ENCODE results near the gene TRMT44. TPM values are rescaled to one million over a fixed set of nuclear protein-coding genes. Genes with fewer than 3 reads are reported as not detected.
"Not testable (repeated sequence)": the region's sequence is repeated elsewhere in the genome, so short reads cannot be mapped to it uniquely, and the experiment has no call there.

The TRMT44 gene
- total and polyA plus RNA-seq, 4 experiments from 2014 or later, result 4.3 to 33.0 (median 20.6) TPM

DNA sequence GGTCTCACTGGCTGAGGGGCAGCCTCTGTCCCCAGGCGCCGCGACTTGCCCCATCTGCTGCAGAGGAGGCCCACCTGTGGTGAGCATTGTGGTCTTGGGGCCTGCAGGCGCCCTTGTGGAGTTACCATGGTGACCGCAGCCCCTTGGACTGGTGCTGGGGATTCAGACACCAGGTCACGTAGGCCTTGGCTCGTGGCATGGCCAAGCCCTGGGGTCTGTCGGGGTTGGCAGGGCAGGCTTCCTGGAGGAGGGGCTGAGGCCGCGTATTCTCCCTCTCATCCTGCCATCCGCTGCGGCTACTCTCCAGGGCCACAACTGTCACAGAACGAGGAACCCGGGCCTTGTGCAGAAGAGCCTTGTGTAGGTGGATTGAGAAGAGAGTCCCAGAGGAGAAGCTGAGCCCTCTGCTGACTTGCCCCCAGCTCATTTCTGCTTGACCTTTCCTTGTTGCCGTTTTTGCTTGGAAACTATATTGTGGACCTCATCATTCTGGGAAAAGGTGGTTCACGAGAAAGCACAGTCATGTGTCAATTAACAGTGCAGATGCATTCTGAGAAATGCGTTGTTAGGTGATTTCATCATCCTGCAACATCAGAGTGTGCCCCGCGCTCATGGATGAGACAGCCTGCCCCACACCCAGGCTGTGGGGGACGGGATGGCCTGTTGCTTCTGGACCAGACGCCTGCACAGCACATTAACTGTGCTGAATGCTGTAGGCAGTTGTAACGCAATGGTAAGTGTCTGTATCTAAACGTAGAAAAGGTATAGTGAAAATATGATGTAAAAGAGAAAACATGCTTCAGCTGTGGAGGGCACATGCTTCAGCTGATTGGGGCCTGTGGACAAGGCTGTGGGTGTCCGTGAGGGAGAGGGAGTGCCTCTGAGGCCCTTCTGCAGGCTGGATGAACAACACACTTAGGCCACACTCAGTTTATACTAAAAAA is 38.5 kb downstream of the TRMT44 start:
- DNase-seq, result no peak
- intact Hi-C loops (cut with micrococcal nuclease), result no loop called here
- no peaks in the 10 kb centered on the region for H3K4me1 ChIP-seq (ENCODE audit: insufficient read depth, low read length)

GRCh38 chr4:8480221-8480620 is 39.6 kb downstream of the TRMT44 start:
- intact Hi-C loops (cut with micrococcal nuclease), result no loop called here
- H3K36me3 ChIP-seq (ENCODE audit: insufficient read depth, low read length), result no peaks in the 10 kb centered on the region
- ChIA-PET CTCF (ENCODE audit: partially characterized antibody) (interaction anchor here (1.1 kb wide), 1 partner anchor 304 kb away, joined by 4 read pairs; no protein-coding TSS in a partner anchor), POLR2A (ENCODE audit: partially characterized antibody) (no interaction called here)
- Mint-ChIP-seq H3K27ac (no peak overlapping the region), H3K27me3 (no peaks in the 10 kb centered on the region), H3K9me3 (no peaks in the 10 kb centered on the region), H3K4me1 (peaks cover 0 to 1% (median 0%) of the 10 kb centered on the region in 4 donors), H3K4me3 (no peak overlapping the region), H3K36me3 (peaks cover 17 to 21% of the 10 kb centered on the region in 2 donors)
- H3K4me3 ChIP-seq (ENCODE audit: low read length in 2 of 2), result no peak overlapping the region
- H3K27ac ChIP-seq (ENCODE audit: low read depth, low read length), result no peak overlapping the region
- no peaks in the 10 kb centered on the region for H3K27me3 ChIP-seq (ENCODE audit: insufficient read depth, low read length)
- no peaks in the 10 kb centered on the region for H3K4me1 ChIP-seq (ENCODE audit: insufficient read depth, low read length)
- no peaks in the 10 kb centered on the region for H3K9me3 ChIP-seq (ENCODE audit: control insufficient read depth in 1 of 2, low read length in 2 of 2)
- DNase-seq, result no peak

More for the DNA sequence above, 38.5 kb downstream of the TRMT44 start:
- H3K9me3 ChIP-seq (ENCODE audit: control insufficient read depth in 1 of 2, low read length in 2 of 2), result no peaks in the 10 kb centered on the region
- CTCF ChIA-PET (ENCODE audit: partially characterized antibody), result no interaction called here
- Mint-ChIP-seq H3K9me3 (no peaks in the 10 kb centered on the region), H3K4me3 (no peak overlapping the region), H3K4me1 (peaks cover 0 to 1% (median 0%) of the 10 kb centered on the region in 4 donors), H3K27ac (peak overlapping the region in 1 of 7 donors; percentile 72), H3K36me3 (peaks cover 17 to 21% of the 10 kb centered on the region in 2 donors), H3K27me3 (no peaks in the 10 kb centered on the region)
- H3K36me3 ChIP-seq (ENCODE audit: insufficient read depth, low read length), result no peaks in the 10 kb centered on the region
- POLR2A ChIA-PET (ENCODE audit: partially characterized antibody), result no interaction called here
- no peaks in the 10 kb centered on the region for H3K27me3 ChIP-seq (ENCODE audit: insufficient read depth, low read length)
- H3K4me3 ChIP-seq (ENCODE audit: low read length in 2 of 2), result no peak overlapping the region
- H3K27ac ChIP-seq (ENCODE audit: low read depth, low read length), result no peak overlapping the region

GRCh38 chr4:8486643-8487042 is 46.1 kb downstream of the TRMT44 start:
- H3K4me3 Mint-ChIP-seq; H3K9me3 ChIP-seq (ENCODE audit: control insufficient read depth in 1 of 2, low read length in 2 of 2); H3K27me3 Mint-ChIP-seq; H3K36me3 Mint-ChIP-seq; DNase-seq; intact Hi-C loops (cut with micrococcal nuclease); H3K27me3 ChIP-seq (ENCODE audit: insufficient read depth, low read length); POLR2A ChIA-PET (ENCODE audit: partially characterized antibody); H3K27ac ChIP-seq (ENCODE audit: low read depth, low read length); H3K4me3 ChIP-seq (ENCODE audit: low read length in 2 of 2); H3K4me1 Mint-ChIP-seq; CTCF ChIA-PET (ENCODE audit: partially characterized antibody); H3K36me3 ChIP-seq (ENCODE audit: insufficient read depth, low read length); H3K9me3 Mint-ChIP-seq; H3K4me1 ChIP-seq (ENCODE audit: insufficient read depth, low read length): not testable (repeated sequence)
- H3K27ac Mint-ChIP-seq, result peak overlapping the region in 1 of 7 donors; percentile 25

DNA sequence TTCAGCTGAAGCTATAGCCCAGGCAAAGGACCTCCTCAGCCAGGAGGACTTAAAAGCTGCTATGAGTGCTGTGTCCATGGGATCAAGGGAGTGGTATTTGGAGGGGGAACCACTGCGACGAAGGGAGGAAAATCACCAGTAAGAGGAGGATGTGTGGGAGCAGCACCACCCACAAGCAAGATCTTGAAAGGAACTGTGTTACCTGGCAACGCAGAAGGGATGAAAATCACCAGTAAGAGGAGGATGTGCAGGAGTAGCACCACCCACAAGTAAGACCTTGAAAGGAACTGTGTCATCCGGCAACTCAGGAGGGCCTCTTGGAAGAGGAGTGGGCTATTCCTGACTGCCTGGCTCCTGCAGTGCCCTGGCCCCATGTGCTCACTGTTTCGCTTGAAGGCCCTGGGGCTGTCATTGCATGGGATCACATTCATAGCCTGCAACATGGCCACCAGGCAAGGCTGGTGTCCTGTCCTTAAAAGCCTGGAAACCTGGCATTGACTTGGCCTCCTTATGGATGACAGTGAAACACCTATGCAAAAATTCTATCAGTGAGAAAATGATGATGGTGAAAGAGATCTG is 48.3 kb downstream of the TRMT44 start:
- Mint-ChIP-seq H3K9me3 (peaks cover 0 to 1% (median 0%) of the 10 kb centered on the region in 8 donors), H3K4me1 (no peaks in the 10 kb centered on the region), H3K27ac (no peak overlapping the region), H3K27me3 (no peaks in the 10 kb centered on the region), H3K36me3 (peaks cover 2 to 9% of the 10 kb centered on the region in 2 donors), H3K4me3 (no peak overlapping the region)
- intact Hi-C loops (cut with micrococcal nuclease), result no loop called here
- no peaks in the 10 kb centered on the region for H3K4me1 ChIP-seq (ENCODE audit: insufficient read depth, low read length)
- no peaks in the 10 kb centered on the region for H3K9me3 ChIP-seq (ENCODE audit: control insufficient read depth in 1 of 2, low read length in 2 of 2)
- H3K27ac ChIP-seq (ENCODE audit: low read depth, low read length), result no peak overlapping the region
- no peaks in the 10 kb centered on the region for H3K36me3 ChIP-seq (ENCODE audit: insufficient read depth, low read length)
- no peak for DNase-seq
- no peak overlapping the region for H3K4me3 ChIP-seq (ENCODE audit: low read length in 2 of 2)
- no peaks in the 10 kb centered on the region for H3K27me3 ChIP-seq (ENCODE audit: insufficient read depth, low read length)
- POLR2A ChIA-PET (ENCODE audit: partially characterized antibody), result no interaction called here
- CTCF ChIA-PET (ENCODE audit: partially characterized antibody), result no interaction called here

DNA sequence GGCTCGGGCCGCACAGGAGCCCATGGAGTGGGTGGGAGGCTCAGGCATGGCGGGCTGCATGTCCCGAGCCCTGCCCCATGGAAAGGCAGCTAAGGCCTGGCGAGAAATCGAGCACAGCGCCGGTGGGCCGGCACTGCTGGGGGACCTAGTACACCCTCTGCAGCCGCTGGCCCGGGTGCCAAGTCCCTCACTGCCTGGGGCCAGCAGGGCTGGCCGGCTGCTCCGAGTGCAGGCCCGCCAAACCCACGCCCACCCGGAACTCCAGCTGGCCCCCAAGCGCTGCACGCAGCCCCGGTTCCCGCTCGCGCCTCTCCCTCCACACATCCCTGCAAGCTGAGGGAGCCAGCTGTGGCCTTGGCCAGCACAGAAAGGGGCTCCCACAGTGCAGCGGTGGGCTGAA is 50.9 kb downstream of the TRMT44 start:
- H3K4me1 Mint-ChIP-seq; H3K36me3 ChIP-seq (ENCODE audit: insufficient read depth, low read length); POLR2A ChIA-PET (ENCODE audit: partially characterized antibody); DNase-seq; H3K9me3 ChIP-seq (ENCODE audit: control insufficient read depth in 1 of 2, low read length in 2 of 2); H3K27me3 Mint-ChIP-seq; intact Hi-C loops (cut with micrococcal nuclease); H3K9me3 Mint-ChIP-seq; H3K4me3 ChIP-seq (ENCODE audit: low read length in 2 of 2); H3K4me3 Mint-ChIP-seq; H3K27ac Mint-ChIP-seq; H3K27me3 ChIP-seq (ENCODE audit: insufficient read depth, low read length); H3K4me1 ChIP-seq (ENCODE audit: insufficient read depth, low read length); CTCF ChIA-PET (ENCODE audit: partially characterized antibody); H3K27ac ChIP-seq (ENCODE audit: low read depth, low read length): not testable (repeated sequence)
- H3K36me3 Mint-ChIP-seq, result peaks cover 2 to 18% of the 10 kb centered on the region in 2 donors

DNA sequence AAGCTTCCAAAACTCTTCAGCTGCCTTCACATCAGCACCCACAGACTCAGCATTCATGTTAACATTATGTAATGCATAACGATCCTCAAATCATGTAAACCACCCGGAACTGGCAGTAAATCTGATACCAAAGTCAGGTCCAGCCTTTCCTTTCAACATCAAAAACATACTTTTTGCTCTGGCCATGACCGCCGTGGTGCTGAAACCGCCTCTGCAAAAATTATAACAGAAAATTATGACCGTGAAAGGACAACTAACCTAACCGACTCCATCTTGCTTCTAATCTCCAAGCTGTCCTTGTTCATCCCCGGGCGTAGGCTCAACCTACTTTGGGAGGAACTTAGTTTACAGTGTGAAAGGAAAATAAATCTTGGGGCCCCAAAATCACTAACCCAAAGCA is 51.6 kb downstream of the TRMT44 start:
- Histone ChIP-seq H3K4me3 (ENCODE audit: low read length in 2 of 2) (no peak overlapping the region), H3K27ac (ENCODE audit: low read depth, low read length) (no peak overlapping the region), H3K9me3 (ENCODE audit: control insufficient read depth in 1 of 2, low read length in 2 of 2) (peaks cover 0 to 3% of the 10 kb centered on the region in 2 donors), H3K4me1 (ENCODE audit: insufficient read depth, low read length) (no peaks in the 10 kb centered on the region), H3K36me3 (ENCODE audit: insufficient read depth, low read length) (no peaks in the 10 kb centered on the region), H3K27me3 (ENCODE audit: insufficient read depth, low read length) (no peaks in the 10 kb centered on the region)
- Mint-ChIP-seq H3K4me1 (no peaks in the 10 kb centered on the region), H3K9me3 (peaks cover 0 to 11% (median 4%) of the 10 kb centered on the region in 8 donors), H3K36me3 (peaks cover 4 to 18% of the 10 kb centered on the region in 2 donors), H3K4me3 (no peak overlapping the region), H3K27me3 (no peaks in the 10 kb centered on the region), H3K27ac (no peak overlapping the region)
- intact Hi-C loops (cut with micrococcal nuclease), result no loop called here
- DNase-seq, result no peak
- POLR2A ChIA-PET (ENCODE audit: partially characterized antibody), result no interaction called here
- CTCF ChIA-PET (ENCODE audit: partially characterized antibody), result no interaction called here

GRCh38 chr4:8493484-8493883 is 52.9 kb downstream of the TRMT44 start:
- Histone ChIP-seq H3K4me1 (ENCODE audit: insufficient read depth, low read length) (no peaks in the 10 kb centered on the region), H3K36me3 (ENCODE audit: insufficient read depth, low read length) (no peaks in the 10 kb centered on the region), H3K27ac (ENCODE audit: low read depth, low read length) (no peak overlapping the region), H3K27me3 (ENCODE audit: insufficient read depth, low read length) (no peaks in the 10 kb centered on the region), H3K9me3 (ENCODE audit: control insufficient read depth in 1 of 2, low read length in 2 of 2) (peaks cover 0 to 3% of the 10 kb centered on the region in 2 donors), H3K4me3 (ENCODE audit: low read length in 2 of 2) (no peak overlapping the region)
- H3K27ac Mint-ChIP-seq, result no peak overlapping the region
- ChIA-PET CTCF (ENCODE audit: partially characterized antibody) (no interaction called here), POLR2A (ENCODE audit: partially characterized antibody) (no interaction called here)
- H3K27me3 Mint-ChIP-seq, result no peaks in the 10 kb centered on the region
- H3K4me3 Mint-ChIP-seq, result no peak overlapping the region
- peaks cover 0 to 23% (median 7%) of the 10 kb centered on the region in 8 donors for H3K9me3 Mint-ChIP-seq
- H3K4me1 Mint-ChIP-seq, result no peaks in the 10 kb centered on the region
- no peak for DNase-seq
- peaks cover 4 to 21% of the 10 kb centered on the region in 2 donors for H3K36me3 Mint-ChIP-seq
- intact Hi-C loops (cut with micrococcal nuclease), result no loop called here

All from CD4-positive, alpha-beta memory T cell (primary cell).